Gastrocnemius medialis (tissue), 4 donors: ENCODE data around the gene SCAF1. TPM values are rescaled to one million over a fixed set of nuclear protein-coding genes. Genes with fewer than 3 reads are reported as not detected.
"Not testable (repeated sequence)": the region's sequence is repeated elsewhere in the genome, so short reads cannot be mapped to it uniquely, and the experiment has no call there.

Experiments
- ATAC-seq, 2 donors: fragments of 150-250 bp; one replicate each; pipeline ENCODE4 v1.9.1; 2016
- DNase-seq, 2 donors: peaks; one replicate each; pipeline ENCODE4 v3.0.0-alpha.2; 2019
- H3K27ac ChIP-seq, 4 donors: fragments of 200-600 bp; sonication (generic); 1 replicate in 1 of 4; 2 replicates in 3 of 4; pipeline ENCODE4 v1.5.1; 2016 to 2018; ENCODE audit warnings: mild to moderate bottlenecking in 2 of 4, moderate library complexity in 1 of 4
- H3K27me3 ChIP-seq, 3 donors: fragments of 200-600 bp; sonication (generic) in 2 of 3; 1 replicate in 1 of 3; 2 replicates in 2 of 3; pipeline versions ENCODE4 v1.5.1 to v1.6.0; 2016 to 2019; ENCODE audit warnings: mild to moderate bottlenecking in 1 of 3, moderate library complexity in 1 of 3
- H3K36me3 ChIP-seq, 2 donors: fragments of 200-600 bp; sonication (generic) in 1 of 2; one replicate each; pipeline ENCODE4 v1.5.1; 2017 to 2018
- H3K4me1 ChIP-seq, 2 donors: fragments of 200-600 bp; sonication (generic) in 1 of 2; one replicate each; pipeline ENCODE4 v1.5.1; 2016 to 2017; ENCODE audit warnings: mild to moderate bottlenecking in 2 of 2
- H3K4me3 ChIP-seq, 4 donors: fragments of 200-600 bp; sonication (generic) in 3 of 4; 1 replicate in 1 of 4; 2 replicates in 3 of 4; pipeline ENCODE4 v1.5.1; 2016 to 2019; ENCODE audit warnings: mild to moderate bottlenecking in 2 of 4
- H3K9me3 ChIP-seq, 3 donors: fragments of 200-600 bp; sonication (generic) in 2 of 3; 1 replicate in 1 of 3; 2 replicates in 2 of 3; pipeline ENCODE4 v1.5.1; 2016 to 2019
- CTCF ChIP-seq, 5 experiments: fragments of 450-650 bp in 3 of 5; fragments of 200-600 bp in 2 of 5; sonication (generic) in 2 of 5; IDR thresholded peaks in 4 of 5; conservative IDR thresholded peaks in 1 of 5; 1 replicate in 4 of 5; 2 replicates in 1 of 5; pipeline ENCODE4 v1.5.1; 2016 to 2019; ENCODE audit warnings: antibody characterized with exemption in 5 of 5, mild to moderate bottlenecking in 3 of 5, moderate library complexity in 3 of 5
- POLR2A ChIP-seq, 2 donors: fragments of 450-650 bp; IDR thresholded peaks; one replicate each; pipeline ENCODE4 v1.6.1; 2017; ENCODE audit warnings: antibody characterized with exemption in 2 of 2, mild to moderate bottlenecking in 2 of 2, moderate library complexity in 2 of 2
- in situ Hi-C, 4 donors: fragments of 200-750 bp; cut with MboI; loops; one replicate each; pipeline versions ENCODE4 v1.15.0 to v1.8.0; 2017; ENCODE audit warnings: low sequenced_read_pairs in 4 of 4
- intact Hi-C: fragments of 100-400 bp; cut with DNase I; formaldehyde crosslinking; loops from one replicate; pipeline ENCODE4 v1.15.1; 2023; ENCODE audit warnings: low total_unique reads
- total RNA-seq, 4 donors: library from RNA; depleted of rRNA; stranded (reverse); fragments of >200 nt; gene quantifications; one replicate each; pipeline versions ENCODE4 v1.1.0 to v1.2.3, GENCODE V29; 2016

SCAF1 gene
- total RNA-seq, 4 donors from 2014 or later = 13.7 to 36.1 (median 32.9) TPM

GRCh38 chr19:49631610-49632192 is 10.3 kb upstream of the SCAF1 start:
- Histone ChIP-seq H3K9me3 (no peaks in the 10 kb centered on the region), H3K4me1 (peaks cover 3 to 7% of the 10 kb centered on the region in 2 donors), H3K27me3 (no peaks in the 10 kb centered on the region), H3K4me3 (no peak overlapping the region), H3K36me3 (peaks cover 0 to 5% of the 10 kb centered on the region in 2 donors), H3K27ac (no peak overlapping the region)
- in situ Hi-C loops (no loop called here), intact Hi-C loops (no loop called here)
- ATAC-seq (no peak), DNase-seq (no peak)
- no peak for TF ChIP-seq CTCF (IDR thresholded peaks at IDR 0.05 in 4 of 5, conservative IDR thresholded peaks at IDR 0.05 in 1 of 5)

- no peaks in the 10 kb centered on the region for H3K9me3 ChIP-seq
- DNase-seq (no peak), ATAC-seq (no peak)
- intact Hi-C loops (no loop called here), in situ Hi-C loops (no loop called here)
- H3K4me3 ChIP-seq = no peak overlapping the region
- peaks cover 0 to 5% of the 10 kb centered on the region in 2 donors for H3K36me3 ChIP-seq
- TF ChIP-seq POLR2A (IDR thresholded peaks at IDR 0.05) (no peak), CTCF (IDR thresholded peaks at IDR 0.05 in 4 of 5, conservative IDR thresholded peaks at IDR 0.05 in 1 of 5) (no peak)
- H3K4me1 ChIP-seq = peaks cover 7% of the 10 kb centered on the region in 2 donors
- no peak overlapping the region for H3K27ac ChIP-seq
- no peaks in the 10 kb centered on the region for H3K27me3 ChIP-seq
Observed at GRCh38 chr19:49632576-49632975, 9.4 kb upstream of the SCAF1 start.

GRCh38 chr19:49633273-49633672 is 8.7 kb upstream of the SCAF1 start:
- DNase-seq, in situ Hi-C loops: not testable (repeated sequence)

GRCh38 chr19:49635530-49636232 is 6.3 kb upstream of the SCAF1 start:
- Histone ChIP-seq H3K36me3 (peaks cover 0 to 5% of the 10 kb centered on the region in 2 donors), H3K27ac (peak overlapping the region; percentile 3 to 39 (median 16)), H3K4me3 (no peak overlapping the region), H3K9me3 (no peaks in the 10 kb centered on the region), H3K27me3 (no peaks in the 10 kb centered on the region), H3K4me1 (peaks cover 14 to 18% of the 10 kb centered on the region in 2 donors)
- ATAC-seq (no peak), DNase-seq (no peak)
- no peak for TF ChIP-seq CTCF (IDR thresholded peaks at IDR 0.05 in 4 of 5, conservative IDR thresholded peaks at IDR 0.05 in 1 of 5)
- no peak for TF ChIP-seq POLR2A (IDR thresholded peaks at IDR 0.05)
- intact Hi-C loops = no loop called here
- in situ Hi-C loops = no loop called here

More at GRCh38 chr19:49633273-49633672, 8.7 kb upstream of the SCAF1 start:
- H3K27me3 ChIP-seq, H3K36me3 ChIP-seq, intact Hi-C loops, H3K9me3 ChIP-seq, H3K4me3 ChIP-seq, ATAC-seq, H3K4me1 ChIP-seq, H3K27ac ChIP-seq: not testable (repeated sequence)

GRCh38 chr19:49636233-49636932 is 5.6 kb upstream of the SCAF1 start:
- Histone ChIP-seq H3K9me3 (no peaks in the 10 kb centered on the region), H3K27me3 (no peaks in the 10 kb centered on the region), H3K36me3 (peaks cover 0 to 5% of the 10 kb centered on the region in 2 donors), H3K4me3 (no peak overlapping the region), H3K4me1 (peaks cover 10 to 15% of the 10 kb centered on the region in 2 donors), H3K27ac (peak overlapping the region in 1 of 4 donors; percentile 3)
- intact Hi-C loops (no loop called here), in situ Hi-C loops (no loop called here)
- DNase-seq (no peak), ATAC-seq (no peak)
- TF ChIP-seq POLR2A (IDR thresholded peaks at IDR 0.05) (no peak), CTCF (IDR thresholded peaks at IDR 0.05 in 4 of 5, conservative IDR thresholded peaks at IDR 0.05 in 1 of 5) (no peak)
